ENCODE measurements around the gene RBM3.

DNA sequence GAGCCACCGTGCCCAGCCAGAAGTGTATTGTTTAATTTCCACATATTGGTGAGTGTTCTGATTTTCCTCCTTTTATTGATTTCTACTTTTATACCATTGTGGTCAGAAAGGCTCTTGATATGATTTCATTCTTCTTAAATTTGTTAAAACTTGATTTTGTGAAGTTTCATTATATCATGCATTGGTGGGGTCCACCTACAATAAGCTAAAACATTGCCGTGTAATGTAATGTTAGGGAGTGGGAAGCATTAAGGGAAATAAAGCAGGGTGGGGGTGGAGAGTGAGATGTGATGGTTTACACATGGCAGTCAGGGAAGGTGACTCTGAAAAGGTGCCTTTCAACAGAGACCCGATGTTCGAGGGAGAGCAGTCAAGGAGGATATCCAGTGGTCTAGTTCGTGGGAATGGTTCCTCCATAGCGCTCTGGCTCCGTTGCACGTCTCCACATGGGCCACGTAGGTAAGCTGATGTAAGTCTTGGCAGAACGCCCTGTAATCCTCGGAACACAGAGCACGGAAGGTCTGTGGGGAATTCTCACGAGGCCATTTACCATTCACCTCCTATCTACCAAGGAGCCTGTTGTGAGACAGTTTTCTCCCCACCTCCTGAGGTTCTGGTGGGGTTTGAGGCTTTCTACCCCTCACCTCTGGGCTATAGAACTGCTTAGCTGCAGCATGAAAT, 15.3 kb downstream of the RBM3 start:
- TF ChIP-seq POLR2A (IDR thresholded peaks at IDR 0.05; ENCODE audit: low read length) (no peak), GATA1 (IDR thresholded peaks at IDR 0.05; ENCODE audit: low read depth, low read length) (no peak)

Measured in erythroblast (primary cell).